WTC11 (cell line): Measurements from ENCODE around the gene ERCC5.

ENCODE experiments used
- TF ChIP-seq, protein P1 (sequence below): fragments of 200-600 bp; IDR thresholded peaks from 2 replicates; pipeline ENCODE4 v1.8.0; 2022; ENCODE audit warnings: antibody characterized with exemption
- TF ChIP-seq, protein P2 (sequence below): sonication (generic); formaldehyde crosslinking; conservative IDR thresholded peaks from 2 replicates; pipeline ENCODE4 v1.8.1; 2022; ENCODE audit warnings: mild to moderate bottlenecking, missing genetic modification reagents

DNA sequence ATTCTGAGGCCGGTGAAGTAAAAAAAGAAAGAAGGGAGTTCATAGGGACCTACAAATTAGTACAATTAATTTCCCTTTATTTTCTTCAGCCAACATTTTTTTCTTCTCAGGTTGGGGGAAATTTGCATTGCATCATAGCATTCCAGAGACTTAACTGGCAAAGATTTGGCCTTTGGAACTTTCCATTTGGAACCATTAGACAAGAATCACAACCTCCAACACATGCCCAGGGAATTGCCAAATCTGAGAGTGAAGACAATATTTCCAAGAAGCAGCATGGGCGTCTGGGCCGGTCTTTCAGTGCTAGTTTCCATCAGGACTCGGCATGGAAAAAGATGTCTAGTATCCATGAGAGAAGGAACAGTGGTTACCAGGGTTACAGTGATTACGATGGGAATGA lies 6.4 kb upstream of the ERCC5 start:
- TF ChIP-seq, protein P1, sequence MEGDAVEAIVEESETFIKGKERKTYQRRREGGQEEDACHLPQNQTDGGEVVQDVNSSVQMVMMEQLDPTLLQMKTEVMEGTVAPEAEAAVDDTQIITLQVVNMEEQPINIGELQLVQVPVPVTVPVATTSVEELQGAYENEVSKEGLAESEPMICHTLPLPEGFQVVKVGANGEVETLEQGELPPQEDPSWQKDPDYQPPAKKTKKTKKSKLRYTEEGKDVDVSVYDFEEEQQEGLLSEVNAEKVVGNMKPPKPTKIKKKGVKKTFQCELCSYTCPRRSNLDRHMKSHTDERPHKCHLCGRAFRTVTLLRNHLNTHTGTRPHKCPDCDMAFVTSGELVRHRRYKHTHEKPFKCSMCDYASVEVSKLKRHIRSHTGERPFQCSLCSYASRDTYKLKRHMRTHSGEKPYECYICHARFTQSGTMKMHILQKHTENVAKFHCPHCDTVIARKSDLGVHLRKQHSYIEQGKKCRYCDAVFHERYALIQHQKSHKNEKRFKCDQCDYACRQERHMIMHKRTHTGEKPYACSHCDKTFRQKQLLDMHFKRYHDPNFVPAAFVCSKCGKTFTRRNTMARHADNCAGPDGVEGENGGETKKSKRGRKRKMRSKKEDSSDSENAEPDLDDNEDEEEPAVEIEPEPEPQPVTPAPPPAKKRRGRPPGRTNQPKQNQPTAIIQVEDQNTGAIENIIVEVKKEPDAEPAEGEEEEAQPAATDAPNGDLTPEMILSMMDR: no peak
- TF ChIP-seq, protein P2, sequence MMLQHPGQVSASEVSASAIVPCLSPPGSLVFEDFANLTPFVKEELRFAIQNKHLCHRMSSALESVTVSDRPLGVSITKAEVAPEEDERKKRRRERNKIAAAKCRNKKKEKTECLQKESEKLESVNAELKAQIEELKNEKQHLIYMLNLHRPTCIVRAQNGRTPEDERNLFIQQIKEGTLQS (CRISPR knock-in tag): no peak
